HepG2 (cell line): ENCODE measurements around the gene EGFL8. TPM values are rescaled to one million over a fixed set of nuclear protein-coding genes. Genes with fewer than 3 reads are reported as not detected.

Source experiments
- ATF7-NPFF ChIP-seq: sonication (generic); formaldehyde crosslinking; IDR thresholded peaks from 2 replicates; pipeline ENCODE4 v1.8.1; 2023; ENCODE audit warnings: mild to moderate bottlenecking, low read depth, missing genetic modification reagents, moderate library complexity
- FOXA3 ChIP-seq: IDR thresholded peaks from 2 replicates; pipeline ENCODE4 v1.6.1; 2016; ENCODE audit warnings: missing genetic modification reagents, missing compliant biosample characterization
- FOXM1 ChIP-seq: sonication (generic); formaldehyde crosslinking; IDR thresholded peaks from 2 replicates; pipeline ENCODE4 v1.5.0; 2020; ENCODE audit warnings: missing genetic modification reagents
- HOXA5 ChIP-seq: sonication (generic); formaldehyde crosslinking; IDR thresholded peaks from 2 replicates; pipeline ENCODE4 v1.4.0; 2020; ENCODE audit warnings: missing genetic modification reagents
- RARG ChIP-seq: sonication (generic); formaldehyde crosslinking; IDR thresholded peaks from 2 replicates; pipeline ENCODE4 v1.4.0; 2020; ENCODE audit warnings: low read depth, mild to moderate bottlenecking, missing genetic modification reagents
- RXRB ChIP-seq: IDR thresholded peaks from 2 replicates; pipeline ENCODE4 v1.6.1; 2016; ENCODE audit warnings: borderline replicate concordance, missing genetic modification reagents, missing compliant biosample characterization
- SOX13 ChIP-seq, 3 experiments: fragments of 450-650 bp in 1 of 3; sonication (generic) in 1 of 3; formaldehyde crosslinking in 1 of 3; IDR thresholded peaks in 2 of 3; conservative IDR thresholded peaks in 1 of 3; 2 replicates each; pipeline versions ENCODE4 v1.5.0 to v1.6.1; 2016 to 2020; ENCODE audit warnings: antibody characterized with exemption in 1 of 3, mild to moderate bottlenecking in 1 of 3, missing compliant biosample characterization in 1 of 3, missing genetic modification reagents in 1 of 3, moderate library complexity in 1 of 3
- TRAFD1 ChIP-seq: sonication (generic); formaldehyde crosslinking; IDR thresholded peaks from 2 replicates; pipeline ENCODE4 v1.5.1; 2020; ENCODE audit warnings: missing genetic modification reagents, mild to moderate bottlenecking, borderline replicate concordance
- ZBTB20 ChIP-seq: sonication (generic); formaldehyde crosslinking; IDR thresholded peaks from 2 replicates; pipeline ENCODE4 v1.8.1; 2023; ENCODE audit warnings: missing genetic modification reagents, low read depth, mild to moderate bottlenecking, borderline replicate concordance
- ZNF383 ChIP-seq: sonication (generic); formaldehyde crosslinking; IDR thresholded peaks from 2 replicates; pipeline ENCODE4 v1.4.0; 2020; ENCODE audit warnings: missing genetic modification reagents, mild to moderate bottlenecking, borderline replicate concordance
- ZNF556 ChIP-seq: sonication (generic); formaldehyde crosslinking; IDR thresholded peaks from 2 replicates; pipeline ENCODE4 v1.4.0; 2020; ENCODE audit warnings: mild to moderate bottlenecking, missing genetic modification reagents, borderline replicate concordance
- ZNF615 ChIP-seq: sonication (generic); formaldehyde crosslinking; IDR thresholded peaks from 2 replicates; pipeline ENCODE4 v1.5.0; 2020; ENCODE audit warnings: mild to moderate bottlenecking, missing genetic modification reagents, borderline replicate concordance
- ZNF687 ChIP-seq: sonication (generic); formaldehyde crosslinking; IDR thresholded peaks from 2 replicates; pipeline ENCODE4 v1.5.1; 2020; ENCODE audit warnings: mild to moderate bottlenecking, missing genetic modification reagents, moderate library complexity
- ZNF749 ChIP-seq: sonication (generic); formaldehyde crosslinking; IDR thresholded peaks from 2 replicates; pipeline ENCODE4 v1.8.0; 2022; ENCODE audit warnings: mild to moderate bottlenecking, missing genetic modification reagents, moderate library complexity, borderline replicate concordance
- polyA plus RNA-seq, 8 experiments: library from polyadenylated mRNA; depleted of rRNA in 3 of 8; stranded (reverse) in 7 of 8; unstranded in 1 of 8; fragments of >200 nt; fragmentation: Illumina TruSeq in 4 of 8; extraction: Trizol in 4 of 8; gene quantifications; 2 replicates each; pipeline versions ENCODE4 v1.2.1 to v1.2.3, GENCODE V29; 2011 to 2016; ENCODE audit warnings: low read depth in 4 of 8, missing spikeins in 1 of 8, mixed read lengths in 1 of 8; ENCODE audit not compliant: insufficient read depth in 1 of 8
- total RNA-seq, 5 experiments: library from RNA; depleted of rRNA; stranded (reverse); fragments of >200 nt; fragmentation: Illumina TruSeq; extraction: Trizol; gene quantifications; 2 replicates each; pipeline ENCODE4 v1.2.3, GENCODE V29; 2016; ENCODE audit warnings: low read depth in 1 of 5
- TF ChIP-seq, protein P1 (sequence below): sonication (generic); formaldehyde crosslinking; IDR thresholded peaks from 2 replicates; pipeline ENCODE4 v1.5.1; 2020; ENCODE audit warnings: mild to moderate bottlenecking, missing genetic modification reagents, borderline replicate concordance
- TF ChIP-seq, protein P2 (sequence below): IDR thresholded peaks from 2 replicates; pipeline ENCODE4 v1.4.0; 2020; ENCODE audit warnings: mild to moderate bottlenecking, missing genetic modification reagents
- TF ChIP-seq, protein P3 (sequence below): IDR thresholded peaks from 2 replicates; pipeline ENCODE4 v1.6.1; 2016

Gene EGFL8
- total and polyA plus RNA-seq, 2 of the 13 experiments (the other 11 are each of a cell fraction or from before 2014, with no cell fraction given) = 10.0 to 11.5 TPM

GRCh38 chr6:32174416-32174815 lies 10.0 kb downstream of the EGFL8 start (continued):
- TF ChIP-seq TRAFD1 (CRISPR knock-in tag) (no peak), ZNF687 (CRISPR knock-in tag) (no peak), HOXA5 (CRISPR knock-in tag) (no peak), RXRB (peak; percentile 33; the same call in 1 of the 2 replicates), FOXM1 (no peak), ZNF615 (CRISPR knock-in tag) (no peak), SOX13 (IDR thresholded peaks at IDR 0.05) (no peak), SOX13 (CRISPR knock-in tag; conservative IDR thresholded peaks at IDR 0.05 in 1 of 2, IDR thresholded peaks at IDR 0.05 in 1 of 2) (peak in 1 of 2 experiments; percentile 77; a peak in 2 of 4 replicates), ZNF556 (CRISPR knock-in tag) (no peak), ZBTB20 (CRISPR knock-in tag) (no peak), ZNF749 (CRISPR knock-in tag) (no peak), ATF7-NPFF (CRISPR knock-in tag) (no peak), FOXA3 (CRISPR knock-in tag) (peak; percentile 65), ZNF383 (CRISPR knock-in tag) (0 out of 2 replicates have a peak, but pooled peaks have one; percentile 7), RARG (no peak)
- TF ChIP-seq, protein P1, sequence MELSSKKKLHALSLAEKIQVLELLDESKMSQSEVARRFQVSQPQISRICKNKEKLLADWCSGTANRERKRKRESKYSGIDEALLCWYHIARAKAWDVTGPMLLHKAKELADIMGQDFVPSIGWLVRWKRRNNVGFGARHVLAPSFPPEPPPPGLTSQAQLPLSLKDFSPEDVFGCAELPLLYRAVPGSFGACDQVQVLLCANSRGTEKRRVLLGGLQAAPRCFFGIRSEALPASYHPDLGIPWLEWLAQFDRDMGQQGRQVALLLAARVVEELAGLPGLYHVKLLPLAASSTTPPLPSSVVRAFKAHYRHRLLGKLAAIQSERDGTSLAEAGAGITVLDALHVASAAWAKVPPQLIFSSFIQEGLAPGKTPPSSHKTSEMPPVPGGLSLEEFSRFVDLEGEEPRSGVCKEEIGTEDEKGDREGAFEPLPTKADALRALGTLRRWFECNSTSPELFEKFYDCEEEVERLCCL = no peak
- TF ChIP-seq, protein P2, sequence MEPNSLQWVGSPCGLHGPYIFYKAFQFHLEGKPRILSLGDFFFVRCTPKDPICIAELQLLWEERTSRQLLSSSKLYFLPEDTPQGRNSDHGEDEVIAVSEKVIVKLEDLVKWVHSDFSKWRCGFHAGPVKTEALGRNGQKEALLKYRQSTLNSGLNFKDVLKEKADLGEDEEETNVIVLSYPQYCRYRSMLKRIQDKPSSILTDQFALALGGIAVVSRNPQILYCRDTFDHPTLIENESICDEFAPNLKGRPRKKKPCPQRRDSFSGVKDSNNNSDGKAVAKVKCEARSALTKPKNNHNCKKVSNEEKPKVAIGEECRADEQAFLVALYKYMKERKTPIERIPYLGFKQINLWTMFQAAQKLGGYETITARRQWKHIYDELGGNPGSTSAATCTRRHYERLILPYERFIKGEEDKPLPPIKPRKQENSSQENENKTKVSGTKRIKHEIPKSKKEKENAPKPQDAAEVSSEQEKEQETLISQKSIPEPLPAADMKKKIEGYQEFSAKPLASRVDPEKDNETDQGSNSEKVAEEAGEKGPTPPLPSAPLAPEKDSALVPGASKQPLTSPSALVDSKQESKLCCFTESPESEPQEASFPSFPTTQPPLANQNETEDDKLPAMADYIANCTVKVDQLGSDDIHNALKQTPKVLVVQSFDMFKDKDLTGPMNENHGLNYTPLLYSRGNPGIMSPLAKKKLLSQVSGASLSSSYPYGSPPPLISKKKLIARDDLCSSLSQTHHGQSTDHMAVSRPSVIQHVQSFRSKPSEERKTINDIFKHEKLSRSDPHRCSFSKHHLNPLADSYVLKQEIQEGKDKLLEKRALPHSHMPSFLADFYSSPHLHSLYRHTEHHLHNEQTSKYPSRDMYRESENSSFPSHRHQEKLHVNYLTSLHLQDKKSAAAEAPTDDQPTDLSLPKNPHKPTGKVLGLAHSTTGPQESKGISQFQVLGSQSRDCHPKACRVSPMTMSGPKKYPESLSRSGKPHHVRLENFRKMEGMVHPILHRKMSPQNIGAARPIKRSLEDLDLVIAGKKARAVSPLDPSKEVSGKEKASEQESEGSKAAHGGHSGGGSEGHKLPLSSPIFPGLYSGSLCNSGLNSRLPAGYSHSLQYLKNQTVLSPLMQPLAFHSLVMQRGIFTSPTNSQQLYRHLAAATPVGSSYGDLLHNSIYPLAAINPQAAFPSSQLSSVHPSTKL (CRISPR knock-in tag) = peak; percentile 50; the same call in 1 of the 2 replicates
- TF ChIP-seq, protein P3, sequence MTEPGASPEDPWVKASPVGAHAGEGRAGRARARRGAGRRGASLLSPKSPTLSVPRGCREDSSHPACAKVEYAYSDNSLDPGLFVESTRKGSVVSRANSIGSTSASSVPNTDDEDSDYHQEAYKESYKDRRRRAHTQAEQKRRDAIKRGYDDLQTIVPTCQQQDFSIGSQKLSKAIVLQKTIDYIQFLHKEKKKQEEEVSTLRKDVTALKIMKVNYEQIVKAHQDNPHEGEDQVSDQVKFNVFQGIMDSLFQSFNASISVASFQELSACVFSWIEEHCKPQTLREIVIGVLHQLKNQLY = peak; percentile 74; the same call in 1 of the 2 replicates
